Activated T-cell treated with anti-CD3 and anti-CD28 coated beads, Interleukin-2, amount 50 U/mL, for 24 hours (primary cell): ENCODE measurements around the gene PARP4.
"Not testable (repeated sequence)": the region's sequence is repeated elsewhere in the genome, so short reads cannot be mapped to it uniquely, and the experiment has no call there.

Experiments used
- DNase-seq: peaks from one replicate; pipeline ENCODE4 v3.0.0-alpha.2; 2020
- H3K27ac Mint-ChIP-seq: 2 replicates; pipeline ENCODE4 v1.8.0; 2020; ENCODE audit warnings: mild to moderate bottlenecking, mixed read lengths
- H3K27me3 Mint-ChIP-seq: 2 replicates; pipeline ENCODE4 v1.8.0; 2020; ENCODE audit warnings: mixed read lengths
- H3K36me3 Mint-ChIP-seq: 2 replicates; pipeline ENCODE4 v1.8.0; 2020; ENCODE audit warnings: low read depth, mixed read lengths
- H3K4me1 Mint-ChIP-seq: 2 replicates; pipeline ENCODE4 v1.8.0; 2020; ENCODE audit warnings: low read depth, mixed read lengths
- H3K4me3 Mint-ChIP-seq: 2 replicates; pipeline ENCODE4 v1.8.0; 2020; ENCODE audit warnings: mild to moderate bottlenecking, moderate library complexity, mixed read lengths
- H3K9me3 Mint-ChIP-seq: 2 replicates; pipeline ENCODE4 v1.8.0; 2020; ENCODE audit warnings: mixed read lengths

The PARP4 gene

GRCh38 chr13:24443366-24443765, 69.2 kb downstream of the PARP4 start:
- DNase-seq: no peak
- Mint-ChIP-seq H3K4me1 (peaks cover 2% of the 10 kb centered on the region), H3K36me3 (peaks cover 89% of the 10 kb centered on the region), H3K27ac (peak overlapping the region; percentile 30), H3K4me3 (no peak overlapping the region), H3K9me3 (no peaks in the 10 kb centered on the region), H3K27me3 (no peaks in the 10 kb centered on the region)

GRCh38 chr13:24426045-24426444, 86.5 kb downstream of the PARP4 start:
- H3K27ac Mint-ChIP-seq, H3K4me1 Mint-ChIP-seq, H3K27me3 Mint-ChIP-seq, H3K9me3 Mint-ChIP-seq, DNase-seq, H3K4me3 Mint-ChIP-seq: not testable (repeated sequence)
- H3K36me3 Mint-ChIP-seq: peaks cover 70% of the 10 kb centered on the region

- H3K4me3 Mint-ChIP-seq, H3K27me3 Mint-ChIP-seq, H3K9me3 Mint-ChIP-seq, H3K4me1 Mint-ChIP-seq, DNase-seq, H3K27ac Mint-ChIP-seq: not testable (repeated sequence)
- H3K36me3 Mint-ChIP-seq: peaks cover 52% of the 10 kb centered on the region
Observed at GRCh38 chr13:24419668-24420067, 92.9 kb downstream of the PARP4 start.

- H3K36me3 Mint-ChIP-seq: no peaks in the 10 kb centered on the region
Observed at GRCh38 chr13:24407844-24408243, 104.7 kb downstream of the PARP4 start.

GRCh38 chr13:24406524-24406923, 106.1 kb downstream of the PARP4 start:
- DNase-seq: no peak
- Mint-ChIP-seq H3K27ac (no peak overlapping the region), H3K4me1 (peaks cover 2% of the 10 kb centered on the region), H3K4me3 (no peak overlapping the region), H3K9me3 (no peaks in the 10 kb centered on the region), H3K27me3 (peaks cover 17% of the 10 kb centered on the region), H3K36me3 (no peaks in the 10 kb centered on the region)

More at GRCh38 chr13:24407844-24408243, 104.7 kb downstream of the PARP4 start:
- DNase-seq: no peak
- H3K4me3 Mint-ChIP-seq: no peak overlapping the region
- no peak overlapping the region for H3K27ac Mint-ChIP-seq
- H3K4me1 Mint-ChIP-seq: peaks cover 2% of the 10 kb centered on the region
- H3K27me3 Mint-ChIP-seq: peaks cover 17% of the 10 kb centered on the region
- H3K9me3 Mint-ChIP-seq: no peaks in the 10 kb centered on the region

- no peak for DNase-seq
- Mint-ChIP-seq H3K4me1 (no peaks in the 10 kb centered on the region), H3K4me3 (no peak overlapping the region), H3K27me3 (no peaks in the 10 kb centered on the region), H3K27ac (no peak overlapping the region), H3K9me3 (peaks cover 15% of the 10 kb centered on the region), H3K36me3 (peaks cover 4% of the 10 kb centered on the region)
Observed at GRCh38 chr13:24396821-24397220, 115.8 kb downstream of the PARP4 start.

GRCh38 chr13:24392972-24393371, 119.6 kb downstream of the PARP4 start:
- no peak overlapping the region for H3K4me3 Mint-ChIP-seq
- DNase-seq: no peak
- peaks cover 15% of the 10 kb centered on the region for H3K9me3 Mint-ChIP-seq
- H3K27me3 Mint-ChIP-seq: no peaks in the 10 kb centered on the region
- H3K36me3 Mint-ChIP-seq: peaks cover 4% of the 10 kb centered on the region
- no peak overlapping the region for H3K27ac Mint-ChIP-seq
- H3K4me1 Mint-ChIP-seq: no peaks in the 10 kb centered on the region

- H3K9me3 Mint-ChIP-seq, H3K27me3 Mint-ChIP-seq, H3K27ac Mint-ChIP-seq, DNase-seq, H3K4me3 Mint-ChIP-seq, H3K4me1 Mint-ChIP-seq, H3K36me3 Mint-ChIP-seq: not testable (repeated sequence)
Observed at GRCh38 chr13:24391771-24392683, 120.6 kb downstream of the PARP4 start.

- not testable (repeated sequence) for H3K27ac Mint-ChIP-seq, H3K9me3 Mint-ChIP-seq, H3K4me1 Mint-ChIP-seq, DNase-seq, H3K4me3 Mint-ChIP-seq, H3K27me3 Mint-ChIP-seq, H3K36me3 Mint-ChIP-seq
Observed at GRCh38 chr13:24390795-24391194, 121.8 kb downstream of the PARP4 start.

GRCh38 chr13:24389506-24389905, 123.1 kb downstream of the PARP4 start:
- Mint-ChIP-seq H3K27me3 (no peaks in the 10 kb centered on the region), H3K27ac (no peak overlapping the region), H3K4me1 (no peaks in the 10 kb centered on the region), H3K9me3 (no peaks in the 10 kb centered on the region), H3K4me3 (no peak overlapping the region), H3K36me3 (no peaks in the 10 kb centered on the region)
- DNase-seq: no peak

GRCh38 chr13:24388743-24389142, 123.8 kb downstream of the PARP4 start:
- H3K4me1 Mint-ChIP-seq, H3K27ac Mint-ChIP-seq, H3K27me3 Mint-ChIP-seq, DNase-seq, H3K36me3 Mint-ChIP-seq, H3K4me3 Mint-ChIP-seq, H3K9me3 Mint-ChIP-seq: not testable (repeated sequence)

- Mint-ChIP-seq H3K36me3 (no peaks in the 10 kb centered on the region), H3K9me3 (no peaks in the 10 kb centered on the region), H3K4me3 (no peak overlapping the region), H3K27ac (no peak overlapping the region), H3K4me1 (no peaks in the 10 kb centered on the region), H3K27me3 (no peaks in the 10 kb centered on the region)
- no peak for DNase-seq
Observed at GRCh38 chr13:24386816-24387708, 125.5 kb downstream of the PARP4 start.

GRCh38 chr13:24385902-24386301, 126.7 kb downstream of the PARP4 start:
- H3K27me3 Mint-ChIP-seq: no peaks in the 10 kb centered on the region
- peaks cover 3% of the 10 kb centered on the region for H3K4me1 Mint-ChIP-seq
- no peaks in the 10 kb centered on the region for H3K36me3 Mint-ChIP-seq
- no peaks in the 10 kb centered on the region for H3K9me3 Mint-ChIP-seq
- no peak overlapping the region for H3K4me3 Mint-ChIP-seq
- no peak for DNase-seq
- H3K27ac Mint-ChIP-seq: no peak overlapping the region

GRCh38 chr13:24384946-24385345, 127.6 kb downstream of the PARP4 start:
- not testable (repeated sequence) for H3K27ac Mint-ChIP-seq, H3K4me1 Mint-ChIP-seq, DNase-seq, H3K4me3 Mint-ChIP-seq, H3K9me3 Mint-ChIP-seq, H3K36me3 Mint-ChIP-seq, H3K27me3 Mint-ChIP-seq

- peaks cover 14% of the 10 kb centered on the region for H3K4me1 Mint-ChIP-seq
- H3K4me3 Mint-ChIP-seq, H3K9me3 Mint-ChIP-seq, H3K27me3 Mint-ChIP-seq, H3K27ac Mint-ChIP-seq, H3K36me3 Mint-ChIP-seq, DNase-seq: not testable (repeated sequence)
Observed at GRCh38 chr13:24384091-24384490, 128.5 kb downstream of the PARP4 start.
